Measurements from ENCODE around the gene TENM3.

- TF ChIP-seq CTCF (IDR thresholded peaks at IDR 0.05) (no peak), POLR2AphosphoS5 (IDR thresholded peaks at IDR 0.05) (no peak), EP300 (IDR thresholded peaks at IDR 0.05; ENCODE audit: low read depth) (no peak), POLR2A (IDR thresholded peaks at IDR 0.05) (no peak)
Observed at GRCh38 chr4:182475539-182475938, 232.3 kb downstream of the TENM3 start.
